Uterus (tissue), 2 donors: ENCODE results near the gene SELL.
"Not testable (repeated sequence)": the region's sequence is repeated elsewhere in the genome, so short reads cannot be mapped to it uniquely, and the experiment has no call there.

Experiments used
- CTCF ChIP-seq, 4 experiments: fragments of 200-600 bp in 2 of 4; fragments of 450-650 bp in 2 of 4; sonication (generic) in 2 of 4; IDR thresholded peaks; one replicate each; pipeline ENCODE4 v1.5.1; 2016 to 2019; ENCODE audit warnings: antibody characterized with exemption in 4 of 4, mild to moderate bottlenecking in 2 of 4, moderate library complexity in 1 of 4
- POLR2A ChIP-seq, 2 donors: fragments of 450-650 bp; IDR thresholded peaks; one replicate each; pipeline ENCODE4 v1.6.1; 2016; ENCODE audit warnings: antibody characterized with exemption in 2 of 2, mild to moderate bottlenecking in 1 of 2, moderate library complexity in 1 of 2

GRCh38 chr1:169667227-169667639 lies 44.2 kb downstream of the SELL start:
- not testable (repeated sequence) for TF ChIP-seq CTCF, POLR2A (IDR thresholded peaks at IDR 0.05)
